NCI-H2107 treated with DMSO at 0.1 percent for 48 hours (cell line): Measurements from ENCODE around the gene ASCL2.

Experiments
- DNase-seq: peaks from one replicate; lab custom pipeline; 2025; ENCODE audit not compliant: unreplicated experiment; lab: John Stamatoyannopoulos, UW

The ASCL2 gene

GRCh38 chr11:2275334-2276279, 5.2 kb upstream of the ASCL2 start:
- no peak for DNase-seq

- no peak for DNase-seq
These were observed 3.4 kb upstream of the ASCL2 start for GRCh38 chr11:2273771-2274170.

- no peak for DNase-seq
These were observed 2.9 kb upstream of the ASCL2 start for GRCh38 chr11:2273311-2273710.

- no peak for DNase-seq
These were observed 2.5 kb upstream of the ASCL2 start for GRCh38 chr11:2272946-2273280.

- DNase-seq = no peak
These were observed 2.0 kb upstream of the ASCL2 start for GRCh38 chr11:2272228-2272945.

GRCh38 chr11:2271327-2272227, 1.2 kb upstream of the ASCL2 start:
- DNase-seq = no peak

- DNase-seq = no peak
These were observed 614 bp upstream of the ASCL2 start for GRCh38 chr11:2271077-2271326.

- DNase-seq = no peak
These were observed 627 bp downstream of the ASCL2 start for GRCh38 chr11:2269601-2270321.

- DNase-seq = no peak
These were observed 1.4 kb downstream of the ASCL2 start for GRCh38 chr11:2268729-2269600.

GRCh38 chr11:2267851-2268728, 2.3 kb downstream of the ASCL2 start:
- no peak for DNase-seq

GRCh38 chr11:2267306-2267850, 3.0 kb downstream of the ASCL2 start:
- DNase-seq = no peak

- no peak for DNase-seq
These were observed 3.6 kb downstream of the ASCL2 start for GRCh38 chr11:2266586-2267305.

- DNase-seq = no peak
These were observed 4.4 kb downstream of the ASCL2 start for GRCh38 chr11:2265854-2266585.

GRCh38 chr11:2265396-2265795, 5.0 kb downstream of the ASCL2 start:
- no peak for DNase-seq

- DNase-seq = no peak
These were observed 5.9 kb downstream of the ASCL2 start for GRCh38 chr11:2264366-2265053.

GRCh38 chr11:2263724-2264360, 6.5 kb downstream of the ASCL2 start:
- no peak for DNase-seq
